Naive B cell (primary cell): ENCODE data around the gene OCIAD1. TPM values are rescaled to one million over a fixed set of nuclear protein-coding genes. Genes with fewer than 3 reads are reported as not detected.
"Not testable (repeated sequence)": the region's sequence is repeated elsewhere in the genome, so short reads cannot be mapped to it uniquely, and the experiment has no call there.

Source experiments
- ATAC-seq, 2 donors: fragments of 150-1000 bp; cut with Tn5 transposase; 2 replicates each; pipeline ENCODE4 v1.10.0; 2021; ENCODE audit warnings: low read depth in 2 of 2, mild to moderate bottlenecking in 2 of 2, moderate library complexity in 2 of 2
- DNase-seq: peaks from one replicate; pipeline ENCODE4 v3.0.0; 2022
- H3K27ac Mint-ChIP-seq, 6 donors: one replicate each; pipeline ENCODE4 v1.8.0; 2020 to 2022; ENCODE audit warnings: mild to moderate bottlenecking in 6 of 6, mixed read lengths in 6 of 6, moderate library complexity in 5 of 6, inconsistent platforms in 2 of 6
- H3K27me3 Mint-ChIP-seq, 3 donors: one replicate each; pipeline ENCODE4 v1.8.0; 2021 to 2022; ENCODE audit warnings: mixed read lengths in 3 of 3, mild to moderate bottlenecking in 1 of 3
- H3K36me3 Mint-ChIP-seq, 2 donors: one replicate each; pipeline ENCODE4 v1.8.0; 2020 to 2022; ENCODE audit warnings: mixed read lengths in 2 of 2, inconsistent platforms in 1 of 2, mild to moderate bottlenecking in 1 of 2
- H3K4me1 Mint-ChIP-seq, 3 donors: one replicate each; pipeline ENCODE4 v1.8.0; 2020 to 2022; ENCODE audit warnings: mixed read lengths in 3 of 3, inconsistent platforms in 1 of 3, mild to moderate bottlenecking in 1 of 3, moderate library complexity in 1 of 3
- H3K4me3 Mint-ChIP-seq, 8 donors: one replicate each; pipeline ENCODE4 v1.8.0; 2020 to 2022; ENCODE audit warnings: mild to moderate bottlenecking in 8 of 8, mixed read lengths in 8 of 8, moderate library complexity in 8 of 8, inconsistent platforms in 2 of 8
- H3K9me3 Mint-ChIP-seq, 7 donors: one replicate each; pipeline ENCODE4 v1.8.0; 2020 to 2022; ENCODE audit warnings: mixed read lengths in 7 of 7, mild to moderate bottlenecking in 5 of 7, inconsistent platforms in 2 of 7, moderate library complexity in 1 of 7
- polyA plus RNA-seq, 6 donors: library from polyadenylated mRNA; unstranded; fragments of 300-500 nt; fragmentation: Illumina TruSeq; gene quantifications; one replicate each; pipeline ENCODE4 v1.2.3, GENCODE V29; 2021; ENCODE audit warnings: low read depth in 6 of 6

The OCIAD1 gene
- polyA plus RNA-seq, 6 donors from 2014 or later, result 190 to 222 (median 202) TPM

DNA sequence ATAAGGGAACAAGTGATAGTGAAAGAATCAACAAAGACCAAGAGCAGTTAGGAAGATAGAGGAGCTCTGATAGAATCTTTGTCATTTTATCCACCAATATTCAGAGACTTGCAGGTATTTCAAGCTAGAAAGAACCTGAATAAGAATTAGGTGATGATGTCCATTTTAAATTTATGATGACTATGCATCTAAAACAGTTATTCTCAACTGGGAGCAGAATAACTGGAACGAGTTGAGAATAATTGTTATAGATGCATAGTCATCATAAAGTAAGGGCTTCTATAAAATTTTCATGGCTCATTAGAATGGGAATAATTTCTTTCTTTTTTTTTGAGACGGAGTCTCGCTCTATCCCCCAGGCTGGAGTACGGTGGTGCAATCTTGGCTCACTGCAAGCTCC, 5.8 kb downstream of the OCIAD1 start:
- no peaks in the 10 kb centered on the region for H3K9me3 Mint-ChIP-seq
- no peak overlapping the region for H3K4me3 Mint-ChIP-seq
- no peak for ATAC-seq
- no peak overlapping the region for H3K27ac Mint-ChIP-seq
- H3K36me3 Mint-ChIP-seq, result peaks cover 10 to 14% of the 10 kb centered on the region in 2 donors
- no peaks in the 10 kb centered on the region for H3K27me3 Mint-ChIP-seq
- H3K4me1 Mint-ChIP-seq, result peaks cover 8 to 16% (median 16%) of the 10 kb centered on the region in 3 donors
- no peak for DNase-seq

DNA sequence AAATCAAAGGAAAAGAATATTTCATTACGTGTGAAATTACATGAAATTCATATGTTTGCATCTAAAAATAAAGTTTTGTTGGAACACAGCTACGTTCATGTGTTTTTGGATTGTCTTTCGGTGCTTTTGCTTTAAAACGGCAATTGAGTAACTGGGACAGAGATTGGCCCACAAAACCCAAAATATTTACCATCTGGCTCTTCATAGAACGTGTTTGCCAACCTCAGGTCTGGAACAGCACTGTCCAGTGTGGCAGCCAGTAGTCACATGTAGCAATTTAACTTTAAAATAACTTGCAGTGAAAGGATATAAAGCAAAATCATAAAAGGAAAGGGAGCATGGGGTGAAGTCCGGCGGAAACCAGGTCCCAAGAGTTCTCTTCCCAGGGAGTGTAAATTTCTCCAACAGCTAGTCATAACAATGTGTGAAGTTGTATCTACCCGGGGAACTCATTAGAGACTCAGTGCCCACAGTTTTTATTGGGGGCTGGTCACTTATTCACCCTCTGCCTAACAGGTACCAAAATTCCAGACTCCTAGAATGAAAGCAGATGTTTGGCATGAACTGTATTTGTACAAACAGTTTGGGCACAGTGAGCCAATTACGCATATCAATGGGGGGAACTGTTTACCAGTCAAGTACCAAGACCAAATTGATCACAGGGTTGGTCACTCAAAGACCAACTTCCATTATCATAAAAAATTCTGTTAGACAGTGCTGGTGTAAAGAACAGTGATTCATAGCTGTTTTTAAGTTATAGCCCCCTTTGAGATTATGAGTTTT, 10.3 kb downstream of the OCIAD1 start:
- Mint-ChIP-seq H3K4me1 (peaks cover 0 to 13% (median 12%) of the 10 kb centered on the region in 3 donors), H3K27ac (peak overlapping the region in 2 of 6 donors; percentile 14 to 35), H3K9me3 (no peaks in the 10 kb centered on the region), H3K27me3 (no peaks in the 10 kb centered on the region), H3K36me3 (peaks cover 23 to 27% of the 10 kb centered on the region in 2 donors), H3K4me3 (no peak overlapping the region)
- ATAC-seq (no peak), DNase-seq (no peak)

DNA sequence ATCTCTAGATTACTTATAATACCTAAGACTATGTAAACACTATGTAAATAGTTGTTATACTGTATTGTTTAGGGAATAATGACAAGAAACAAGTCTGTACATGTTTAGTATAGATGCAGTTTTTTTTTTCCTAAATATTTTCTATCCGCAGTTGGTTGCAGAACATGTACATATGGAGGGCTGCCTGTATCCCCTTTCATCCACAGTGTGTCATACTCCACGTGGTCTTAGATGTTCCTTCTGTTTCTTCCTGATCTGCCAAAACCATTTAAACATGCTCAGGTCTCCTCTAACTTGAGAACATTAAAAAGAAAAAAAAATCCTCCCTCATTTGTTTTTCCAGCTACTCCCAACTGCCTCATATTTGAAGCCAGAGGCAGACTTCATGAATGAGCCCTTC, 14.0 kb downstream of the OCIAD1 start:
- Mint-ChIP-seq H3K4me3 (no peak overlapping the region), H3K27ac (peak overlapping the region in 1 of 6 donors; percentile 33), H3K27me3 (no peaks in the 10 kb centered on the region), H3K9me3 (peaks cover 0 to 4% (median 0%) of the 10 kb centered on the region in 7 donors), H3K4me1 (peaks cover 0 to 16% (median 3%) of the 10 kb centered on the region in 3 donors), H3K36me3 (peaks cover 25 to 30% of the 10 kb centered on the region in 2 donors)
- ATAC-seq, result no peak
- no peak for DNase-seq

DNA sequence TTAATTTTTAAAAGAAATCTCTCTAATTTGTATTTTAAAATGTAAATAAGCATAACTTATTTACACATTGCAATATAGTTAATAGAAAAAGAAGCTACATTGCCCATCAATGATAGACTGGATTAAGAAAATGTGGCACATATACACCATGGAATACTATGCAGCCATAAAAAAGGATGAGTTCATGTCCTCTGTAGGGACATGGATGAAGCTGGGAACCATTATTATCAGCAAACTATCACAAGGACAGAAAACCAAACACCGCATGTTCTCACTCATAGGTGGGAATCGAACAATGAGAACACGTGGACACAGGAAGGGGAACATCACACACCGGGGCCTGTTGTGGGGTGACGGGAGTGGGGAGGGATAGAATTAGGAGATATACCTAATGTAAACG, 17.9 kb downstream of the OCIAD1 start:
- Mint-ChIP-seq H3K36me3 (peaks cover 26 to 28% of the 10 kb centered on the region in 2 donors), H3K27ac (peak overlapping the region in 1 of 6 donors; percentile 27), H3K4me3 (peak overlapping the region in 1 of 8 donors; percentile 29), H3K4me1 (peaks cover 0 to 15% (median 3%) of the 10 kb centered on the region in 3 donors)
- H3K27me3 Mint-ChIP-seq, H3K9me3 Mint-ChIP-seq, ATAC-seq, DNase-seq: not testable (repeated sequence)

DNA sequence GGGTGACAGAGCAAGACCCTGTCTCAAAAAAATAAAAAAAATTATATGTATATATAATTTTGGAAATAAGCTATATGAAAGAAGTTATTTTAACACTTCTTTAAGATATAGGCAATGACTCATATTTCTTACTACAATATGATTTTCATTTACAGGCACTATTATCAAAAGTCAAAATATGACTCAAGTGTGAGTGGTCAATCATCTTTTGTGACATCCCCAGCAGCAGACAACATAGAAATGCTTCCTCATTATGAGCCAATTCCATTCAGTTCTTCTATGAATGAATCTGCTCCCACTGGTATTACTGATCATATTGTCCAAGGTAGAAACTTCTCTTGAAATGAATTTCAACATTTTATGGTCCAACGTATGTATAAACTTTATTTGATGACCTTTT, 20.8 kb downstream of the OCIAD1 start:
- Mint-ChIP-seq H3K36me3 (peaks cover 9 to 17% of the 10 kb centered on the region in 2 donors), H3K4me3 (no peak overlapping the region), H3K27me3 (no peaks in the 10 kb centered on the region), H3K4me1 (peaks cover 0 to 6% (median 0%) of the 10 kb centered on the region in 3 donors), H3K27ac (peak overlapping the region in 1 of 6 donors; percentile 60), H3K9me3 (peaks cover 0 to 4% (median 0%) of the 10 kb centered on the region in 7 donors)
- DNase-seq (no peak), ATAC-seq (no peak)

DNA sequence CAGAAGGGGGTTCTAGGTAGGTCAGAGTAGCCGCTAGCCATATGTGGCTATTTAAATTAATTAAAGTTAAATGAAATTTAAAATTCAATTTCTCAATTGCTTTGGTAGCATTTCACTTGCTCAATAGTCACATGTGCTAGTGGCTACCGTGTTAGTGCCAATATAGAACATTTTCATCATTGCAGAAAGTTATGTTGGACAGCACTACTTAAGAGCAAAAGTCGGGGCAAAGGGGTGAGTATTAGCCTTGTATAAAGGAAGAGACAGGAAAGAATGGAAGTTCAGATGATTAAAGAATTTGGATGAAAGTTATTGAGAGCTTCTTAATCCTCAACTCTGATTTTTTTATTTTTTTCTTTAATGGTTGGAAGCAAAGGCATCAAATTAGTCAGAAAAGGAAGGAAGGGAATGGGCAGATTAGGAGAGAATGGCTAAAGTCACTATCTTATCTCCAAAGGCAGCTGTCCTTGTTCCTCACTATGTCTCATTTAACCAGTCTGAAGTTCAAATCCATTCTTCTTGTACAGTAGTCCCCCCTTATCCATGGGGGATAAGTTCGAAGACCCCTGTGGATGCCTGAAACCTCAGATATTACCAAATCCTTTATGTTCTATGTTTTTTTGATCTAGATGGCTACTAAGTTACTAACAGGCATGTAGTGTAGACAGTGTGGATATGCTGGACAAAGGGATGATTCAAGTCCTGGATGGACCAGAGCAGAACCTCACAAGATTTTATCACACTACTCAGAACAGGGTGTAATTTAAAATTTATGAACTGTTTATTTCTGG, 22.9 kb downstream of the OCIAD1 start:
- Mint-ChIP-seq H3K9me3 (no peaks in the 10 kb centered on the region), H3K27me3 (no peaks in the 10 kb centered on the region), H3K27ac (no peak overlapping the region), H3K4me1 (no peaks in the 10 kb centered on the region), H3K36me3 (peaks cover 0 to 14% of the 10 kb centered on the region in 2 donors), H3K4me3 (no peak overlapping the region)
- DNase-seq (no peak), ATAC-seq (no peak)

DNA sequence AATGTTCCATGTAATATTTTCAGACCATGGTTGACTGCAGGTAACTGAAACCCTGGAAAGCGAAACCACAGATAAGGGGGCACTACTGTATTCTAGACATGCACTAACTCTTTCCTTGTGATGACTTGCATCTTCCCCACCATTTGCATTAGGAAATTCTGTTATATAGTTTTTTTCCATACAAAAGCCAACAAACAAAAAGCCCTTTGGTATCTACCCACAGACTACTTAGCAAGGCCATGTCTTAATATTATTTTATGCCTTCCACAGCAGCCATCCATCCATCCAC, 23.5 kb downstream of the OCIAD1 start:
- no peaks in the 10 kb centered on the region for H3K4me1 Mint-ChIP-seq
- H3K36me3 Mint-ChIP-seq, result peaks cover 0 to 14% of the 10 kb centered on the region in 2 donors
- H3K4me3 Mint-ChIP-seq, result no peak overlapping the region
- no peak for DNase-seq
- peak overlapping the region in 2 of 6 donors; percentile 21 to 66 for H3K27ac Mint-ChIP-seq
- H3K9me3 Mint-ChIP-seq, result no peaks in the 10 kb centered on the region
- H3K27me3 Mint-ChIP-seq, result no peaks in the 10 kb centered on the region
- ATAC-seq, result no peak

DNA sequence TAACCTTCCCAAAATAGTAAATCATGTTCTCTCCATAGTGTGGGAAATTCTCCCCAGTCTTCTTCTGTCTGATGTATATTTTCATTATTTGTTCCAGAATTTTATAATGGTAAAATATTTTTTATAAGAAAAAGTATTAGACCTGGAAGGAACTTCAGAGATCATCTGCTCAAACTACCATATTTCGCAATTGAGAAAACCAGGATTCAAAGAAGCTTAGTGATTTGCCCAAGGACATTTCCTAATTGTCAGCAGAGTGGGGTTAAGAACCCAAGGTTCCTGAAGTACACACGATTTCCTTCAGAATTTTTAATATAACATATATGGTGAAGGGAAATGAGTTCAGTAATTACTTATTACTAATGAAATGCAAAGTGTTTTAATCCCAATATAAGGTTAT, 24.1 kb downstream of the OCIAD1 start:
- Mint-ChIP-seq H3K27ac (peak overlapping the region in 1 of 6 donors; percentile 21), H3K27me3 (no peaks in the 10 kb centered on the region), H3K36me3 (peaks cover 0 to 19% of the 10 kb centered on the region in 2 donors), H3K9me3 (no peaks in the 10 kb centered on the region), H3K4me3 (no peak overlapping the region), H3K4me1 (no peaks in the 10 kb centered on the region)
- DNase-seq (no peak), ATAC-seq (no peak)

DNA sequence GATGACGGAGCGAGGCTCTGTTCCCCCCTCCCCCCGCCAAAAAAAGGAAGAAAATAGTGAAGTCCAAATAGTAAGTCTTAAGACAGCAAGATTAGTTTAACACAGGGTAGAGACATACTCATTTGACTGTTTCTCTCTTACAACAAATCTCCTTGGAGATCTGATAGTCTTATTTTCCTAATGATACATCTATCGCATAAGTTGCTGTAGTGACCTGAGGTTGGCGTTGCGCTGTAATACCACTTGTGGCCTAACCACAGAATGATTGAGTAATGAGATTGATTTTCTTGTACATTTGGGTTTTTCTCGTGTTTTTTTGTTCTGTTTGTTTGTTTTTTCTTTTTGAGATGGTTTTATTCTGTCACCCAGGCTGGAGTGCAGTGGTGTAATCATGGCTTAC, 27.2 kb downstream of the OCIAD1 start:
- no peak overlapping the region for H3K4me3 Mint-ChIP-seq
- no peaks in the 10 kb centered on the region for H3K4me1 Mint-ChIP-seq
- ATAC-seq (no peak), DNase-seq (no peak)
- H3K27ac Mint-ChIP-seq, result peak overlapping the region in 1 of 6 donors; percentile 35
- H3K27me3 Mint-ChIP-seq, result no peaks in the 10 kb centered on the region
- peaks cover 0 to 17% of the 10 kb centered on the region in 2 donors for H3K36me3 Mint-ChIP-seq
- H3K9me3 Mint-ChIP-seq, result no peaks in the 10 kb centered on the region

DNA sequence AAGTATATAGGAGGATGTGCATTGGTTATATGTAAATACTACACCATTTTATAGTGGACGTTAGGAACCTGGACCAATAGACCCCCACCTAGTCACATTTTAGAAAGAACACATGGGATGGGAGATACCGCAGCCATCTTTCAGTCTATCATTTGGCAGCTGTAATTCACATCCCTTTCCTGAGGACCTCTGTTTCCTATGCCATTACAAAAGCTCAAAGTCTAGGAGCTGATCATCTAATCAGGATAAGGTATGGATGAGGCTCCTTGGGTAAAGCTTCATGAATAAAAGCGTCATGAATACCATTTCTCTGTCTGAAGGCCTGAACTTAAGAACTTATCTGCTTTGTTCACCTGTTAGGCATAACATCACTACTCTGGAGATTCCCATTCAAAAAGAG, 31.1 kb downstream of the OCIAD1 start:
- Mint-ChIP-seq H3K4me1 (no peaks in the 10 kb centered on the region), H3K27ac (peak overlapping the region in 1 of 6 donors; percentile 49)

DNA sequence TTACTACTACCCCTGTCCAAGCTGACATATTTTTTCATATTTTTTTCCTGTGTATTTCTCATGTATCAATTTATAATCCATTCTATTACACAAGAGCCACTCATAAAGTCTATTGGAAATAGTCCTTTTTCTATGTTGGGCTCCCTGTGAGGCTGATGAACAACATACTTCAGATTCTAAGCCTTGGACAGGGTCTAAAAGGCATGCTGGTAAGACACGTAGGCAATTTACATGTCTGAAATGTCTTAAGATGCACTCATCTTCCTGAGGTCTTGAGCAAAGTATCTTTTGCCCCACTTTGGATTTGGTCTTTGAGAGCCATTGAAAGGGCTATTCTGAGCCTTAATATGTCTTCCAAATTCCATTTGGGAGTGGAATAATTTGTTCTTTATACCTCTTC, 31.8 kb downstream of the OCIAD1 start:
- H3K27me3 Mint-ChIP-seq, result no peaks in the 10 kb centered on the region
- no peak for ATAC-seq
- no peak overlapping the region for H3K4me3 Mint-ChIP-seq
- no peaks in the 10 kb centered on the region for H3K4me1 Mint-ChIP-seq
- peaks cover 0 to 7% (median 5%) of the 10 kb centered on the region in 7 donors for H3K9me3 Mint-ChIP-seq
- H3K36me3 Mint-ChIP-seq, result peaks cover 0 to 13% of the 10 kb centered on the region in 2 donors
- no peak overlapping the region for H3K27ac Mint-ChIP-seq
- no peak for DNase-seq

More for the DNA sequence above, 31.1 kb downstream of the OCIAD1 start:
- H3K4me3 Mint-ChIP-seq, result no peak overlapping the region
- DNase-seq (no peak), ATAC-seq (no peak)
- H3K27me3 Mint-ChIP-seq, result no peaks in the 10 kb centered on the region
- peaks cover 0 to 7% (median 4%) of the 10 kb centered on the region in 7 donors for H3K9me3 Mint-ChIP-seq
- peaks cover 0 to 14% of the 10 kb centered on the region in 2 donors for H3K36me3 Mint-ChIP-seq

DNA sequence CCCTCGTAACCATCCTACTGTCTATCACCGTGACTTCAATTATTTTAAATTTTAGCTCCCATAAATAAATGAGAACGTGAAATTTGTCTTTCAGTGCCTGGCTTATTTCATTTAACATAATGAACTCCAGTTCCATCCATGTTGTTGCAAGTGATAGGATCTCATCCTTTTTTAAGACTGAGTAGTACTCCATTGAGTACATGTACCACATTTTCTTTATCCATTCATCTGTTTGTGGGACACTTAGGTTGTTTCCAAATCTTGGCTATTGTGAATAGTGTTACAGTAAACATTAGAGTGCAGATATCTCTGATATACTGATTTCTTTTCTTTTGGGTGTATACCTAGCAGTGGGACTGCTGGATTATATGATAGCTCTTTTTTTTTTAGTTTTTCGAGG, 32.8 kb downstream of the OCIAD1 start:
- Mint-ChIP-seq H3K36me3 (peaks cover 0 to 14% of the 10 kb centered on the region in 2 donors), H3K4me3 (no peak overlapping the region), H3K27me3 (no peaks in the 10 kb centered on the region), H3K9me3 (peaks cover 0 to 7% (median 7%) of the 10 kb centered on the region in 7 donors), H3K4me1 (no peaks in the 10 kb centered on the region), H3K27ac (peak overlapping the region in 1 of 6 donors; percentile 12)
- ATAC-seq, result no peak
- no peak for DNase-seq

DNA sequence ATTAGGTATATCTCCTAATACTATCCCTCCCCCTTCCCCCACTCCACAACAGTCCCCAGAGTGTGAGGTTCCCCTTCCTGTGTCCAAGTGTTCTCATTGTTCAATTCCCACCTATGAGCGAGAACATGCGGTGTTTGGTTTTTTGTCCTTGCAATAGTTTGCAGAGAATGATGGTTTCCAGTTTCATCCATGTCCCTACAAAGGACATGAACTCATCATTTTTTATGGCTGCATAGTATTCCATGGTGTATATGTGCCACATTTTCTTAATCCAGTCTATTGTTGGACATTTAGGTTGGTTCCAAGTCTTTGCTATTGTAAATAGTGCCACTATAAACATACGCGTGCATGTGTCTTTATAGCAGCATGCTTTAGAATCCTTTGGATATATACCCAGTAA, 33.8 kb downstream of the OCIAD1 start:
- not testable (repeated sequence) for H3K4me1 Mint-ChIP-seq, H3K27me3 Mint-ChIP-seq, DNase-seq, H3K4me3 Mint-ChIP-seq, ATAC-seq, H3K27ac Mint-ChIP-seq
- Mint-ChIP-seq H3K9me3 (peaks cover 3 to 16% (median 8%) of the 10 kb centered on the region in 7 donors), H3K36me3 (peaks cover 8 to 21% of the 10 kb centered on the region in 2 donors)
